Measurements from ENCODE around the gene OR5B21.

The OR5B21 gene

GRCh38 chr11:58527429-58527828 lies 19.5 kb upstream of the OR5B21 start:
- TF ChIP-seq POLR2A (IDR thresholded peaks at IDR 0.05; ENCODE audit: extremely low read depth, insufficient read length) (no peak), MAX (IDR thresholded peaks at IDR 0.05; ENCODE audit: low read depth, low read length) (no peak)
- TF ChIP-seq, protein P1, sequence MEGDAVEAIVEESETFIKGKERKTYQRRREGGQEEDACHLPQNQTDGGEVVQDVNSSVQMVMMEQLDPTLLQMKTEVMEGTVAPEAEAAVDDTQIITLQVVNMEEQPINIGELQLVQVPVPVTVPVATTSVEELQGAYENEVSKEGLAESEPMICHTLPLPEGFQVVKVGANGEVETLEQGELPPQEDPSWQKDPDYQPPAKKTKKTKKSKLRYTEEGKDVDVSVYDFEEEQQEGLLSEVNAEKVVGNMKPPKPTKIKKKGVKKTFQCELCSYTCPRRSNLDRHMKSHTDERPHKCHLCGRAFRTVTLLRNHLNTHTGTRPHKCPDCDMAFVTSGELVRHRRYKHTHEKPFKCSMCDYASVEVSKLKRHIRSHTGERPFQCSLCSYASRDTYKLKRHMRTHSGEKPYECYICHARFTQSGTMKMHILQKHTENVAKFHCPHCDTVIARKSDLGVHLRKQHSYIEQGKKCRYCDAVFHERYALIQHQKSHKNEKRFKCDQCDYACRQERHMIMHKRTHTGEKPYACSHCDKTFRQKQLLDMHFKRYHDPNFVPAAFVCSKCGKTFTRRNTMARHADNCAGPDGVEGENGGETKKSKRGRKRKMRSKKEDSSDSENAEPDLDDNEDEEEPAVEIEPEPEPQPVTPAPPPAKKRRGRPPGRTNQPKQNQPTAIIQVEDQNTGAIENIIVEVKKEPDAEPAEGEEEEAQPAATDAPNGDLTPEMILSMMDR (IDR thresholded peaks at IDR 0.05; ENCODE audit: low read depth, low read length): no peak
- no peak overlapping the region for H3K4me3 ChIP-seq (ENCODE audit: low read depth, low read length)
- no peak for DNase-seq (ENCODE audit: low read depth)

DNA sequence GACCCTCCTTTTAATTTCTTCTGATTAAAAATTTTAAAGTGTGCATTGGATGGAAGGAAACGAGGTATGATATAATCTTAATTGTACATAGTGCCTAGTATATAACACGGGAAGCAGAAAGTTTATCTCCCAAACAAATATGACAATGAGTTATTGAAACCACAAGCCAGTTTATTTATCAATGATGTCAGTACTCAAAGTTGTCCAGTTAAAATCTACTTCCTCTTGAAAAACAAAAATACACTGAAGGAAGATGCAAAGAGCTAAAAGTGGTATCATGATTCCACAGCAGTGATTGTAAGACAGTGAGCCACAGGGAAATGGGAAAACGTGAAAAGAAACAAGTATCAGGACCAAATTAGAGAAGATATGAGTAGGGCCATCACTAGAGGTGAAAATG lies 18.8 kb upstream of the OR5B21 start:
- DNase-seq (ENCODE audit: low read depth): no peak
- TF ChIP-seq POLR2A (IDR thresholded peaks at IDR 0.05; ENCODE audit: extremely low read depth, insufficient read length) (no peak), MYC (IDR thresholded peaks at IDR 0.05; ENCODE audit: low read depth, low read length) (no peak), MAX (IDR thresholded peaks at IDR 0.05; ENCODE audit: low read depth, low read length) (no peak)
- TF ChIP-seq, protein P1 (IDR thresholded peaks at IDR 0.05; ENCODE audit: low read depth, low read length): no peak
- no peak overlapping the region for H3K4me3 ChIP-seq (ENCODE audit: low read depth, low read length)

GRCh38 chr11:58525037-58525614 lies 17.2 kb upstream of the OR5B21 start:
- TF ChIP-seq MAX (IDR thresholded peaks at IDR 0.05; ENCODE audit: low read depth, low read length): no peak
- no peak for TF ChIP-seq MYC (IDR thresholded peaks at IDR 0.05; ENCODE audit: low read depth, low read length)
- TF ChIP-seq, protein P1 (IDR thresholded peaks at IDR 0.05; ENCODE audit: low read depth, low read length): no peak
- TF ChIP-seq POLR2A (IDR thresholded peaks at IDR 0.05; ENCODE audit: extremely low read depth, insufficient read length): no peak
- peak overlapping the region; percentile 4 for H3K4me3 ChIP-seq (ENCODE audit: low read depth, low read length)
- peak; percentile 77 for DNase-seq (ENCODE audit: low read depth)

GRCh38 chr11:58524232-58525036 lies 16.5 kb upstream of the OR5B21 start:
- H3K4me3 ChIP-seq (ENCODE audit: low read depth, low read length): peak overlapping the region; percentile 4
- peak; percentile 79 for TF ChIP-seq MAX (IDR thresholded peaks at IDR 0.05; ENCODE audit: low read depth, low read length)
- TF ChIP-seq, protein P1 (IDR thresholded peaks at IDR 0.05; ENCODE audit: low read depth, low read length): peak; percentile 91
- no peak for TF ChIP-seq MYC (IDR thresholded peaks at IDR 0.05; ENCODE audit: low read depth, low read length)

GRCh38 chr11:58513747-58514367 lies 6.0 kb upstream of the OR5B21 start:
- DNase-seq (ENCODE audit: low read depth): peak; percentile 69
- no peak for TF ChIP-seq MAX (IDR thresholded peaks at IDR 0.05; ENCODE audit: low read depth, low read length)
- TF ChIP-seq, protein P1 (IDR thresholded peaks at IDR 0.05; ENCODE audit: low read depth, low read length): peak; percentile 55
- H3K4me3 ChIP-seq (ENCODE audit: low read depth, low read length): no peak overlapping the region

More at GRCh38 chr11:58524232-58525036, 16.5 kb upstream of the OR5B21 start:
- peak; percentile 85 for DNase-seq (ENCODE audit: low read depth)

Measured in NB4 (cell line).